GM18520 (cell line): ENCODE measurements around the gene TBPL2.
A peak's percentile ranks its signal among the peaks of the same experiment; 100 is the strongest.
"Not testable (repeated sequence)": the region's sequence is repeated elsewhere in the genome, so short reads cannot be mapped to it uniquely, and the experiment has no call there.

Experiments
- ATAC-seq: cut with Tn5 transposase; IDR thresholded peaks from one replicate; pipeline ENCODE4 v1.9.1; 2021; ENCODE audit not compliant: unreplicated experiment

TBPL2 gene

DNA sequence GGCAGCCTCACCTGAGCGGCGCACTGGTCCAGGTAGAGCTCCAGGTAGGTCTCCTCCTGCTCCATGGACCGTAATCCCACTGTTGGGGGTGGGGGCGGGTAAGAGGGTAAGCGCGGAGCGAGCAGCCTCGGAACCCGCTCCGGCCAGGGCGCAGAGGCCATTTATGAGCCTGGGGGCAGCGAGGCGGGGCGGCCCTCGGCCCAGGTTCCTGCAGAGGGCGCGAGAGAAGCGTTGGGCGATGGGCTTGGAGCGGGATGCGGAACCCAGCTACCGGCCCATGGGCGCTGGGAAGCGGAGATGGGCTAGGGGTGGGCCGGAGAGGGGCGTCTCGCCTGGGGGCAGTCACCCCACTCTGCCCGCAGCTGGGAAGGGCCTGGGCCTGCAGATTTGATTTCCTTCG lies at the start of gene TBPL2:
Gene TBPL2, minus strand, starts transcription at position 232 of the 400 bp plus-strand sequence. Its CDS starts 167 bp downstream, at position 65.
- no peak for ATAC-seq

DNA sequence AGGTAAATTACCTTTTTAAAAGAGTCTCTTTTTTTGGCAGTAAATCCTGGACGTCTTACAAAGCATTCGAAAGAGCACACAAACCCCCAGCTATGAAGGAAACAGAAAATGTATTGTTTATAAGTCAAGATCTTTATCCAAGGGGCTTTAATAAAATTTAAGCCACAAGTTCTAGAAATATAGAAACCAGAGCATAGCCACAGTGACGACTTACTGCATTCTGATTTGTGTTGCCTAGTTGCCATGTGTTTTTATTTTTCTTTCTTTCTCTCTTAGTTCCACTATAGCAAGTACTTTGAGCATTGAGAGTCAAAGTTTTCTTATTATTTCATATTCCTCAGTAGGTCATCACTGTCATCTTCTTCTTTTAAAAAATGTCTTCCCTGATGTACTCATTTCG lies 47.8 kb upstream of the TBPL2 start:
- no peak for ATAC-seq

DNA sequence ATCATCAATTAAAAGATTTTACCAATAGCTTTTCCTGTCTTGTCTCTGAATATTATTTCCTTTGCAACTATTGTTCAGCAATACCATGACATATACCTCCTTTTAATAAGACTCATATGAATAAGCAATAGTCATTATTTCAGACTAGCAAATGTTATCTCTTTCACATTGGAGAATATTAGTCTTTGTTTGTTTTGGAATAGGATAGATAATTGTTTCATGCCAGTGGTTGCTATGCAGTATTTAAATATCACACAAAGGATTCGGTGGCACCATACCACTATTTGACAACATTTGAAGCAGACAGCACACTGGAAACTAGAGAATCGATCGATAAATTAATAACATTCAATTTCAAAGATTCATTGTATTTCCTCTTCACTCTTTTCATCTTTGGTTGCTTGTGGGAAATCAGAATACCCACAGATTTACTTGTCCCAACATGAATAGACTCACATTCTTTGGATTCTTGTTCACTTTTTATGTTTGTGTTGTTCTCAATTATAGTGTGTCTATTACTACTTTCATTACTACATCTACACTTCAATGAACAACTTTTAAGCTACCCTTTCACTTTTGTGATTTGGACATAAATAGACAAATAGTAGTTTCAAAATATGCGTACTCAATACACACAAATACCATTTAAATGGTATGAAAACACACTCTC lies 42.7 kb upstream of the TBPL2 start:
- no peak for ATAC-seq

DNA sequence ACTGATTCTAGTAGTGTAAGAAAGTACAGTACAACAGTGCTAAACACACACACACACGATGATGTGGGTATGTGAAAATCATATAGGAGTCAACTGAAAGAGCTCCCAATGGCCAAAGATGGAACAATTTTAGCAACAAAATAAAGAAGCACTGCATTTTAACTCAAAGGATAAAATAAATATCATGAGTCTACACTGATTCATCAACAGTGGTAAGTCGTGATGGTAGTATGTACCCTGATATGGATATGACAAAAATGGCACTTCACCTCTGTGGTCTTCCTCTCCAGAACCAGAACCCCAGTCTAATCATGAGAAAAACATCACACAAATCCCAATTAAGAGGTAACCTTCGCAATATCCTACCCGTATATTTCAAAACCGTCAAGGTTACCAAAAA lies 41.4 kb upstream of the TBPL2 start:
- no peak for ATAC-seq

DNA sequence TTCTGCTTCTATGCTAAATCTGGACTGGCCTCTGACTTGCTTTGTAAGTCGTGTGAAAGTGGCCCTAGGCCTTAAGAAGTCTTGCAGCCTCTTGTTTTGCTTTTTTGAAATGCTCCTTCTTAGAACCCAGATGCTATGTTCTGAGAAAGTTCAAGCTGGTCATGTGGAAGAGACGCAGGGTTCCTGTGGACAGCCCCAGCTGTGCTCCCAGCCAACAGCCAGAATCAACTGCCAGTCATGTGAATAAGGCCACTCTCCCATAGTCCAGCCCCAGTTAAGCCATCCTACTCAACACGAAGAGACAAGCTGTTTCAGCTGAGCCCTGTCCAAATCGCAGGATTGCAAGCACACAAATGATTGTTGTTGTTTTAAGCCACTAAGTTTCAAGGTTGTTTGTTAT lies 37.3 kb upstream of the TBPL2 start:
- no peak for ATAC-seq

DNA sequence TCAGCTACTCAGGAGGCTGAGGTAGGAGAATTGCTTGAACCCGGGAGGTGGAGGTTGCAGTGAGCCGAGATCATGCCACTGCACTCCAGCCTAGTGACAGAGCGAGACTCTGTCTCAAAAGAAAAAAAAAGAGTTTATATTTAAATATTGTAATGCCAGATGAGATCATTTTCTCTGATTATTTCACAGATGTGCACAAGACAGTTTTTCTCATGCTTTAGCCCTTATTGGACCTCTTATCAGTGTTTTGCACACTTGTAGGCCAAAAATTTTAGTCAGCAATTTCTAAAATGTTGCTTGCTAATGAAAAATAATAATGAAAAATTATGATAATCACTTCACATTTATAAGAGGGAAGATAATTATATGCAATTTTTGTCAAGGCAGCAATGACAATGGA lies 36.0 kb upstream of the TBPL2 start:
- not testable (repeated sequence) for ATAC-seq

- ATAC-seq: no peak
Observed at GRCh38 chr14:55473786-55474185, 33.4 kb upstream of the TBPL2 start.

DNA sequence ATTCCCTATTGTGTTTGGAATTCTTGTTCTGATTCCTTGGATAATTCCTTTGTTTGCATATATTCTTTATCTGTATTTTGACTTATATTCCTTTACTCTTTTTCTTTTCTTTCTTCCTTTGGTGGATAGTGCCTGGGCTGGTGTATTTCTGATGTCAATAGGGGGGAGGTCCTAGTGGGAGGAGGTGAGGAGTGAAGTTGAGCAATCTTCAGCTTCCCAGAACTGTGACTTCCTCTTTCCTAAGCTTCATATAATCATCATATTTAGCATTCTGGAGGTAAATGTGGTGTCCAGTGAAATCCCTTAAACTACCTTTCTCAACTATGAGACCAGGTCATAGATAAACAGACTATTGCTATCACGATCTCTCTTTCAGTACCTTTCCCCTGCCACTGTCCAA lies 29.6 kb upstream of the TBPL2 start:
- no peak for ATAC-seq

GRCh38 chr14:55467307-55467706 lies 26.9 kb upstream of the TBPL2 start:
- no peak for ATAC-seq

DNA sequence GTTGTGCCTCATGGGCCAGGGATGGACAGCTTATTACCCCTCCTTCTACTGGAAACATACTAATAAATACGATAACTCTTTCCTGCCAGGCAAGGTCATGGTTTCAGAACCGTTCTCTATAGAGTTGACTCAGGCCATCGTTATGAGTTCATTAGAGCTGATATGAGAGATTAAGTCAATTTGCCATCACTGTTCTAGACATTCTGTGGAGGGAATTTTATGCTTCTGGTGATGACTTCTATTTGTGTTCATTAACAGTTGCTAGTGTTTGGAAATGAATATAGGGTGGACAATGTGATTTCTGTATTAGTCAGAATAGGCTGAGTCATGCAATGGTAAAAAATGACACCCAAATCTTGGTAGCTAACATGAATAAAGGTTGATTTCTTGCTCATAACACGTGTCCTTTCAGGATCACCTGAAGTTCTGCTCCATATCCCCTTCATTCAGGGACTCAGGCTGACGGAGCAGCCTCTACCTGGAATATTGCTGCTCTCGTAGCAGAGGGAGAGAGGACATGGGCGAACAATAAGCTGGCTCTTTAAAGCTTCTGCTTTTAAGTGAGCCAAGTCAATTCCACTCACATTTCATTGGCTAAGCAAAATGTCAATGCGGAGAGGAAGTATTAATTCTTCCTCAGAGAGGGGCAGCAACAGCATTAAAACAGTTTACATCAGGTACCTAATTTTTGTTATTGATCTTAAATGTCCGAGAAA lies 18.5 kb upstream of the TBPL2 start:
- peak; percentile 89 for ATAC-seq

GRCh38 chr14:55457496-55457895 lies 17.1 kb upstream of the TBPL2 start:
- ATAC-seq: no peak

DNA sequence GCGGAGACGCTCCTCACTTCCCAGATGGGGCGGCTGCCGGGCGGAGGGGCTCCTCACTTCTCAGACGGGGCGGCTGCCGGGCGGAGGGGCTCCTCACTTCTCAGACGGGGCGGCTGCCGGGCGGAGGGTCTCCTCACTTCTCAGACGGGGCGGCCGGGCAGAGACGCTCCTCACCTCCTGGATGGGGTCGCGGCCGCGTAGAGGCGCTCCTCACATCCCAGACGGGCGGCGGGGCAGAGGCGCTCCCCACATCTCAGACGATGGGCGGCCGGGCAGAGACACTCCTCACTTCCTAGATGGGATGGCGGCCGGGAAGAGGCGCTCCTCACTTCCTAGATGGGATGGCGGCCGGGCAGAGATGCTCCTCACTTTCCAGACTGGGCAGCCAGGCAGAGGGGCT lies 16.0 kb upstream of the TBPL2 start:
- ATAC-seq: not testable (repeated sequence)

- no peak for ATAC-seq
Observed at GRCh38 chr14:55454264-55455002, 14.0 kb upstream of the TBPL2 start.

GRCh38 chr14:55451950-55452349 lies 11.5 kb upstream of the TBPL2 start:
- ATAC-seq: no peak

DNA sequence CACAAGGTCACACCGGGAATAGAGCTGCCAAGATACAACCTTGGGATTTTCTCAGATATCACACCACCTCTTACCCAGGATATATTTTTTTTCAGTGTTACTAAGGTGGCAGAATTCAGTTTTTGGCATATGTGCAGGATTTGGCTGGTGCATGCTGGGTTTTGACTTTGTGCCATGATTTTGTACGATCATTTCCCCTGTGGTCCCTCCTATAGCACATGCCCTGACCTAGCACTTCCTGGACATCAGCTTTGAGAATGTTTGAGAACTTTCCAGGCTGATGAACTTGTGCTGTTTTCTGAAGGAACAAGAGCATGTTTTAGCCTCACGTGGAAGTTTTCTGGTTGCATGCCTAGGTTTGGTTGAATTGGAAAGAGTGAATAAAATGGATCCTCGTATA lies 11.0 kb upstream of the TBPL2 start:
- no peak for ATAC-seq

- ATAC-seq: no peak
Observed at GRCh38 chr14:55450987-55451386, 10.6 kb upstream of the TBPL2 start.

DNA sequence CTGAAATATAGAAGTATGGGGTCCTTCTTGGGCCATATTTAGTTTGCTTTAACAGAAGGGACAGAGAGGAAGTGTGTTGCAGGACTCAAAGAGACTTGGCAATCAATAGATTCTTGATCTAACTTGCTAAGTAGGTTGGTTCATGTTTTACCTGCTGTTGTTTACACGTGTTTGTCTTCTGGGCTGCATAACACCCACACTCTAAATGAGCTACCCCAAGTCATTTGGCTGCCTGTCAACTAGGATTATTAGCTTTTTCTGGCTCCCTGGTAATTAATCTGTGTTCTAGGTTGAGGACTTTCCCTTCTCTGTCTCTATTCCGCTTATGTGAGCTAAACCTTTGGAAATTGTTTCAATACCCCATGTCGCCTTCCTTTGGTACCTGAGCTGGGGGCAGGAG lies 10.1 kb upstream of the TBPL2 start:
- no peak for ATAC-seq

DNA sequence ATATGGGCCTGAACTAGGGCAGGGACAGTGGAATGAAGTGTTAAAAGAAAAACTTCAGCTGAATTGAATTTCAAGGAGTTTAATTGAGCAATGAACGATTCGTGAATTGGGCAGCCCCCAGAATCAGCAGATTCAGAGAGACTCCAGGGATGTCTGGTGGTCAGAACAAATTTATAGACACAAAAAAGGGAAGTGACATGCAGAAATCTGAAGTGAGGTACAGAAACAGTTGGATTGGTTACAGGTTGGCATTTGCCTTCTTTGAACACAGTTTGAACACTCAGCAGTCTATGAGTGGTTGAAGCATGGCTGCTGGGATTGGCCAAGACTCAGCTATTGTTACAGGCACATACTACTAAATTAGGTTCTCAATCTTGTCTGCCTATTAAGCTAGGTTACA lies 9.7 kb upstream of the TBPL2 start:
- no peak for ATAC-seq

- no peak for ATAC-seq
Observed at GRCh38 chr14:55449116-55449515, 8.7 kb upstream of the TBPL2 start.

DNA sequence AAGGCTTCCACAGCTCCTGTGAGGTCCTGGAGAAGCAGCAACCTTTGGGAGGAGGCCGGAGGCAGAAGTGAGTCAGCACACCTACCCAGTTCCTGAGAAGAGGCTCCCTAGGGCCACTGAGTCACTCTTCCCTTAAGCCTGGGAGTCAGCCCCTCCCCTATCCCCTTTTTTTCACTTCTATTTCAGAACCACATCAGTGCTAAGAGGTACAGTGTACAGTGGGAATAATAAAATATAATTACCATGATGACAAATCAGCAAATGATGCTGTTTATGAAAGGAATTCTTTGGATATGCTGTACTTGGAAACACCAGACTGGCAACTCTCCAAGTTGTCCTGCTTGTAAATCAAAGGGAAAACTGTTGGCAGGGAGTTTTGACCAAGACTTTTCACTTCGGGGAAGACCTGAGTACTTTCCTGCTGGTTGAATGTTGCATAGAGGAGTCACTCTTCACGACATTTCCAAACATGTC lies 7.8 kb upstream of the TBPL2 start:
- no peak for ATAC-seq

- ATAC-seq: no peak
Observed at GRCh38 chr14:55446833-55447232, 6.4 kb upstream of the TBPL2 start.
